ENCODE results near the gene MIAT. TPM values are rescaled to one million over a fixed set of nuclear protein-coding genes. Genes with fewer than 3 reads are reported as not detected.

The MIAT gene
- total and polyA plus RNA-seq, 12 donors = 0.03 to 1.6 (median 0.45) TPM

- Histone ChIP-seq H3K9me3 (no peaks in the 10 kb centered on the region), H3K27ac (peak overlapping the region in 1 of 10 donors; percentile 9), H3K4me3 (no peak overlapping the region), H3K36me3 (no peaks in the 10 kb centered on the region), H3K27me3 (peaks cover 5 to 56% (median 22%) of the 10 kb centered on the region in 7 donors), H3K4me1 (peaks cover 0 to 38% (median 9%) of the 10 kb centered on the region in 9 donors)
- ATAC-seq = peak in 1 of 8 donors; percentile 12
- TF ChIP-seq, protein P1, sequence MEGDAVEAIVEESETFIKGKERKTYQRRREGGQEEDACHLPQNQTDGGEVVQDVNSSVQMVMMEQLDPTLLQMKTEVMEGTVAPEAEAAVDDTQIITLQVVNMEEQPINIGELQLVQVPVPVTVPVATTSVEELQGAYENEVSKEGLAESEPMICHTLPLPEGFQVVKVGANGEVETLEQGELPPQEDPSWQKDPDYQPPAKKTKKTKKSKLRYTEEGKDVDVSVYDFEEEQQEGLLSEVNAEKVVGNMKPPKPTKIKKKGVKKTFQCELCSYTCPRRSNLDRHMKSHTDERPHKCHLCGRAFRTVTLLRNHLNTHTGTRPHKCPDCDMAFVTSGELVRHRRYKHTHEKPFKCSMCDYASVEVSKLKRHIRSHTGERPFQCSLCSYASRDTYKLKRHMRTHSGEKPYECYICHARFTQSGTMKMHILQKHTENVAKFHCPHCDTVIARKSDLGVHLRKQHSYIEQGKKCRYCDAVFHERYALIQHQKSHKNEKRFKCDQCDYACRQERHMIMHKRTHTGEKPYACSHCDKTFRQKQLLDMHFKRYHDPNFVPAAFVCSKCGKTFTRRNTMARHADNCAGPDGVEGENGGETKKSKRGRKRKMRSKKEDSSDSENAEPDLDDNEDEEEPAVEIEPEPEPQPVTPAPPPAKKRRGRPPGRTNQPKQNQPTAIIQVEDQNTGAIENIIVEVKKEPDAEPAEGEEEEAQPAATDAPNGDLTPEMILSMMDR (IDR thresholded peaks at IDR 0.05) = no peak
- 75% methylated on average over 6 of the region's 6 CpGs for WGBS, 2 donors
- DNase-seq = no peak
- intact Hi-C loops (cut with DNase I) = no loop called here
Measured at GRCh38 chr22:26648528-26649388, 8.6 kb upstream of the MIAT start.

GRCh38 chr22:26650722-26651421 is 6.5 kb upstream of the MIAT start:
- 80% methylated on average over 6 of the region's 6 CpGs for WGBS, 2 donors
- H3K36me3 ChIP-seq = no peaks in the 10 kb centered on the region
- TF ChIP-seq, protein P1 (IDR thresholded peaks at IDR 0.05) = no peak
- no peaks in the 10 kb centered on the region for H3K9me3 ChIP-seq
- intact Hi-C loops (cut with DNase I) = loop anchor here in 1 of 10 donors (10.0 kb wide), 1 partner anchor 166 kb away; the partner anchor contains the start of genes HPS4 and SRRD
- DNase-seq = no peak
- no peak overlapping the region for H3K4me3 ChIP-seq
- no peak overlapping the region for H3K27ac ChIP-seq
- no peak for ATAC-seq
- peaks cover 0 to 25% (median 0%) of the 10 kb centered on the region in 9 donors for H3K4me1 ChIP-seq
- H3K27me3 ChIP-seq = peaks cover 5 to 70% (median 27%) of the 10 kb centered on the region in 7 donors

DNA sequence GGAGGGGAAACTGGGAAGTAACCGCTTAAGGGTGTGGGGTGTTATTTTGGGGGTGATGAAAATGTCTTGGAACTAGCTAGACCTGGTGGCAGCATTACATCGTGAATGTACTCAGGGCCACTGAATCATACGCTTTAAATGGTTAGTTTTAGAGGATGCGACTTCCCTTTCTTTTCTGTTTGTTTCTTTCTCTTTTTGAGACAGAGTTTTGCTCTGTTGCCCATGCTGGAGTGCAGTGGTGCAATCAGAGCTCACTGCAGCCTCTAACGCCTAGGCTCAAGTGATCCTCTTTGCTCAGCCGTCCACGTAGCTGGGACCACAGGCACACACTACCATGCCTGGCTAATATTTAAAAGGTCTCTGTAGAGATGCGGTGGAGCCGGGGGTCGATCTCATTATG is 5.6 kb upstream of the MIAT start:
- Histone ChIP-seq H3K27ac (no peak overlapping the region), H3K9me3 (no peaks in the 10 kb centered on the region), H3K27me3 (peaks cover 5 to 73% (median 32%) of the 10 kb centered on the region in 7 donors), H3K36me3 (no peaks in the 10 kb centered on the region), H3K4me3 (no peak overlapping the region), H3K4me1 (peaks cover 0 to 25% (median 0%) of the 10 kb centered on the region in 9 donors)
- WGBS, 2 donors = 79 to 82% methylated on average over 10 of the region's 10 CpGs
- intact Hi-C loops (cut with DNase I) = loop anchor here in 1 of 10 donors (10.0 kb wide), 1 partner anchor 167 kb away; the partner anchor contains the start of genes HPS4 and SRRD
- ATAC-seq (no peak), DNase-seq (no peak)
- TF ChIP-seq, protein P1 (IDR thresholded peaks at IDR 0.05) = no peak

GRCh38 chr22:26658161-26658560 is 773 bp downstream of the MIAT start:
- ATAC-seq = peak in 1 of 8 donors; percentile 14
- intact Hi-C loops (cut with DNase I) = loop anchor here in 2 of 10 donors (5.0 to 10.0 kb wide), 2 partner anchors 171 to 173 kb away; partner anchors contain the start of genes HPS4 (in 1 of the 2) and SRRD (in 1 of the 2)
- H3K9me3 ChIP-seq = no peaks in the 10 kb centered on the region
- H3K27me3 ChIP-seq = peaks cover 0 to 89% (median 70%) of the 10 kb centered on the region in 7 donors
- H3K4me1 ChIP-seq = peaks cover 8 to 27% (median 22%) of the 10 kb centered on the region in 9 donors
- 4 to 5% methylated on average over 11 of the region's 11 CpGs for WGBS, 2 donors
- no peaks in the 10 kb centered on the region for H3K36me3 ChIP-seq
- peak overlapping the region in 6 of 10 donors; percentile 2 to 50 (median 30) for H3K4me3 ChIP-seq
- no peak for DNase-seq
- H3K27ac ChIP-seq = peak overlapping the region in 1 of 10 donors; percentile 62
- TF ChIP-seq, protein P1 (IDR thresholded peaks at IDR 0.05) = no peak

Data from heart right ventricle (tissue), 16 donors.